ENCODE data around the gene ZNF609. TPM values are rescaled to one million over a fixed set of nuclear protein-coding genes. Genes with fewer than 3 reads are reported as not detected.
A peak's percentile ranks its signal among the peaks of the same experiment; 100 is the strongest.
"Not testable (repeated sequence)": the region's sequence is repeated elsewhere in the genome, so short reads cannot be mapped to it uniquely, and the experiment has no call there.

ZNF609 gene
- total RNA-seq, 1 experiment from 2014 or later, result 9.9 TPM

- H3K4me2 ChIP-seq (ENCODE audit: low read length), result 0 out of 2 replicates have a peak overlapping the region, but pooled peaks have one; percentile 6
- peak; percentile 48; the same call in 1 of the 2 replicates for ATAC-seq
- H3K79me2 ChIP-seq (ENCODE audit: low read length), result peaks cover 12% of the 10 kb centered on the region; the same call in 1 of the 2 replicates
- no peak for TF ChIP-seq CTCF (conservative IDR thresholded peaks at IDR 0.05; ENCODE audit: low read depth, low read length)
- no peak for TF ChIP-seq EZH2phosphoT487 (IDR thresholded peaks at IDR 0.05; ENCODE audit: borderline replicate concordance, low read length)
- TF ChIP-seq EZH2 (IDR thresholded peaks at IDR 0.05; ENCODE audit: low read length, unreplicated experiment), result no peak
- H3K9ac ChIP-seq (ENCODE audit: low read length), result no peak overlapping the region
- no peaks in the 10 kb centered on the region for H3K9me2 ChIP-seq (replicated peaks; ENCODE audit: low read length)
- peaks cover 20% of the 10 kb centered on the region for H3K4me1 ChIP-seq (ENCODE audit: insufficient read depth, low read length)
- H3K36me3 ChIP-seq (ENCODE audit: low read depth, low read length), result no peaks in the 10 kb centered on the region
- H2AFZ ChIP-seq (ENCODE audit: low read length), result no peak overlapping the region
- no peaks in the 10 kb centered on the region for H3F3A ChIP-seq (ENCODE audit: low read length, unreplicated experiment)
- BruUV-seq (replicated peaks), result no TSS peak
- H3K9me3 ChIP-seq (ENCODE audit: low read length), result no peaks in the 10 kb centered on the region
- intact Hi-C loops (cut with micrococcal nuclease), result no loop called here
- H4K20me1 ChIP-seq (ENCODE audit: low read length), result no peaks in the 10 kb centered on the region
- ChIA-PET POLR2A (ENCODE audit: unreplicated experiment) (no interaction called here), CTCF (no interaction called here)
- H3K27ac ChIP-seq (ENCODE audit: low read length), result no peak overlapping the region
- peak; percentile 28 for DNase-seq
- H3K4me3 ChIP-seq (ENCODE audit: low read length), result no peak overlapping the region
- H3K27me3 ChIP-seq (ENCODE audit: low read length), result no peaks in the 10 kb centered on the region
Measured at GRCh38 chr15:64599716-64600115, 139.3 kb downstream of the ZNF609 start.

- Histone ChIP-seq H3F3A (ENCODE audit: low read length, unreplicated experiment) (no peaks in the 10 kb centered on the region), H3K4me3 (ENCODE audit: low read length) (no peak overlapping the region), H3K9me3 (ENCODE audit: low read length) (no peaks in the 10 kb centered on the region), H3K79me2 (ENCODE audit: low read length) (peaks cover 16% of the 10 kb centered on the region), H3K4me1 (ENCODE audit: insufficient read depth, low read length) (peaks cover 20% of the 10 kb centered on the region), H3K4me2 (ENCODE audit: low read length) (no peak overlapping the region), H4K20me1 (ENCODE audit: low read length) (no peaks in the 10 kb centered on the region), H3K9me2 (replicated peaks; ENCODE audit: low read length) (no peaks in the 10 kb centered on the region), H2AFZ (ENCODE audit: low read length) (no peak overlapping the region), H3K36me3 (ENCODE audit: low read depth, low read length) (no peaks in the 10 kb centered on the region), H3K9ac (ENCODE audit: low read length) (no peak overlapping the region), H3K27ac (ENCODE audit: low read length) (no peak overlapping the region), H3K27me3 (ENCODE audit: low read length) (no peaks in the 10 kb centered on the region)
- DNase-seq (no peak), ATAC-seq (no peak)
- ChIA-PET POLR2A (ENCODE audit: unreplicated experiment) (no interaction called here), CTCF (no interaction called here)
- intact Hi-C loops (cut with micrococcal nuclease), result no loop called here
- BruUV-seq (replicated peaks), result no TSS peak
- TF ChIP-seq CTCF (conservative IDR thresholded peaks at IDR 0.05; ENCODE audit: low read depth, low read length) (no peak), EZH2 (IDR thresholded peaks at IDR 0.05; ENCODE audit: low read length, unreplicated experiment) (no peak), EZH2phosphoT487 (IDR thresholded peaks at IDR 0.05; ENCODE audit: borderline replicate concordance, low read length) (no peak)
Measured at GRCh38 chr15:64600794-64601193, 140.4 kb downstream of the ZNF609 start.

DNA sequence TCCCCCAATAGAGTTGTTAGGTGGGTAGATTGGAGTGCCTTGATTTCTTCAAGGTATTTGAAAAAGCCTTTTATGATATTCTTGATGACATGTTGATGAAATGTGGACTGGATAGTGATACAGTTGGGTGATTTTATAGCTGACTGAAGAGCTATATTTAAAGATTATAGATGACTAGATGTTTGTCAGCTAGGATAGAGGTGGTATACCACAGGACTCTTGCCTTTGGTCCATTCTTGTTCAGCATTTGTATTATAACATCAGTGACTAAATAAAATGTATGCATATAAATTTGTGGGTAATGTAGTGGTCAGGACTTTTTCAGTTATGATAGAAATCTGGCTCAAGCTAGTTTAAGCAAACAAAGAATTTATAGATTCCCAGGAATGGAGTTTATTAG lies 143.9 kb downstream of the ZNF609 start:
- Histone ChIP-seq H3K9me2 (replicated peaks; ENCODE audit: low read length) (no peaks in the 10 kb centered on the region), H3K4me2 (ENCODE audit: low read length) (no peak overlapping the region), H3K36me3 (ENCODE audit: low read depth, low read length) (no peaks in the 10 kb centered on the region), H3K9ac (ENCODE audit: low read length) (no peak overlapping the region), H3F3A (ENCODE audit: low read length, unreplicated experiment) (no peaks in the 10 kb centered on the region), H3K9me3 (ENCODE audit: low read length) (no peaks in the 10 kb centered on the region), H2AFZ (ENCODE audit: low read length) (no peak overlapping the region), H3K79me2 (ENCODE audit: low read length) (peaks cover 16% of the 10 kb centered on the region), H3K27me3 (ENCODE audit: low read length) (no peaks in the 10 kb centered on the region), H3K27ac (ENCODE audit: low read length) (peak overlapping the region; percentile 42; the same call in 1 of the 2 replicates), H4K20me1 (ENCODE audit: low read length) (no peaks in the 10 kb centered on the region), H3K4me1 (ENCODE audit: insufficient read depth, low read length) (peaks cover 19% of the 10 kb centered on the region), H3K4me3 (ENCODE audit: low read length) (no peak overlapping the region)
- DNase-seq, result peak; percentile 32
- intact Hi-C loops (cut with micrococcal nuclease), result no loop called here
- ChIA-PET POLR2A (ENCODE audit: unreplicated experiment) (no interaction called here), CTCF (no interaction called here)
- TF ChIP-seq EZH2 (IDR thresholded peaks at IDR 0.05; ENCODE audit: low read length, unreplicated experiment) (no peak), EZH2phosphoT487 (IDR thresholded peaks at IDR 0.05; ENCODE audit: borderline replicate concordance, low read length) (no peak), CTCF (conservative IDR thresholded peaks at IDR 0.05; ENCODE audit: low read depth, low read length) (no peak)
- ATAC-seq, result peak; percentile 78
- no TSS peak for BruUV-seq (replicated peaks)

GRCh38 chr15:64607416-64607815 lies 147.0 kb downstream of the ZNF609 start:
- H3K4me1 ChIP-seq (ENCODE audit: insufficient read depth, low read length), result peaks cover 15% of the 10 kb centered on the region
- H3K9me3 ChIP-seq (ENCODE audit: low read length); H3F3A ChIP-seq (ENCODE audit: low read length, unreplicated experiment); H3K4me3 ChIP-seq (ENCODE audit: low read length); DNase-seq; H3K4me2 ChIP-seq (ENCODE audit: low read length); ATAC-seq; H3K9ac ChIP-seq (ENCODE audit: low read length); H4K20me1 ChIP-seq (ENCODE audit: low read length); POLR2A ChIA-PET (ENCODE audit: unreplicated experiment); H3K36me3 ChIP-seq (ENCODE audit: low read depth, low read length); BruUV-seq (replicated peaks); H2AFZ ChIP-seq (ENCODE audit: low read length); intact Hi-C loops (cut with micrococcal nuclease); H3K27me3 ChIP-seq (ENCODE audit: low read length); H3K9me2 ChIP-seq (replicated peaks; ENCODE audit: low read length); H3K27ac ChIP-seq (ENCODE audit: low read length): not testable (repeated sequence)
- CTCF ChIA-PET, result interaction anchor here (0.6 kb wide), 1 partner anchor 202 kb away, joined by 3 read pairs; no protein-coding TSS in a partner anchor
- peaks cover 14% of the 10 kb centered on the region for H3K79me2 ChIP-seq (ENCODE audit: low read length)
